GM19025 (cell line): ENCODE data around the gene MDGA2.
"Not testable (repeated sequence)": the region's sequence is repeated elsewhere in the genome, so short reads cannot be mapped to it uniquely, and the experiment has no call there.

ENCODE experiments used
- ATAC-seq: cut with Tn5 transposase; IDR thresholded peaks from one replicate; pipeline ENCODE4 v1.9.1; 2021; ENCODE audit warnings: mild to moderate bottlenecking, low read depth, moderate library complexity; ENCODE audit not compliant: unreplicated experiment

MDGA2 gene

DNA sequence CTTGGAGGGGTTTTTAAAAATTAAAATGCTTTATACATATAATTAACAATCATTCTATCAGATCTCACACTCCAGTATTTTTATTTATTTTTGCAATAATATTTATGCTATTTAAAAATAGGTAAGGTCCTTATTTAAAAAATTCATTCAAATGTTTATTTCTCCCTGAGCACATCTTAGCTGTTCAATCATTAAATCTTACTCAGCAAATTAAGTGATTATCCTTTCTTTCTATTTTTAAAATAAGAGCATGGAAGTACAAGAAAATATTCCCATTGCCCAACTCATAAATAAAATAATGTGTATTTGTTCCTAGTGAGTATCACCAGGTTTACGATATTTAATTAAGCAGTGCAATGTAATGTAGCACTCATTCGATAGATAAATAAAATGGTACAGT, 666.7 kb downstream of the MDGA2 start:
- no peak for ATAC-seq

DNA sequence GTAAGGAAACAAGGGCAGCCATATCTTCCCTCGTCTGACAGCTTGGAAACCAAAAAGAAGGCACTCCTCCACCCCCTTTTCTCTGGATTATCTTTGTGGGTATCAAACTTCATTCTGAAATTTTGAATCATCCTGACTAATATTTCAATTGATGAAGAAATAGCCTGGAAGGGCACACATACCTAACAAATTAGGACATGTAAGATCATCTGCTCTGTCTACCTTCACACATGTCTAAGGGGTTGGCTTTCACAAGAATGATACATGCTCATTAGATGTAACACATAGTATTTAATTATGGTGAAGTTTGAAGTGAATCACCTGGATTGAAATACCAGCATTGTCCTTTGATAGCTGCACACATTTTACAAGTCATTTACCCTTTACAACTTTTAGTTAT, 675.7 kb downstream of the MDGA2 start:
- no peak for ATAC-seq

DNA sequence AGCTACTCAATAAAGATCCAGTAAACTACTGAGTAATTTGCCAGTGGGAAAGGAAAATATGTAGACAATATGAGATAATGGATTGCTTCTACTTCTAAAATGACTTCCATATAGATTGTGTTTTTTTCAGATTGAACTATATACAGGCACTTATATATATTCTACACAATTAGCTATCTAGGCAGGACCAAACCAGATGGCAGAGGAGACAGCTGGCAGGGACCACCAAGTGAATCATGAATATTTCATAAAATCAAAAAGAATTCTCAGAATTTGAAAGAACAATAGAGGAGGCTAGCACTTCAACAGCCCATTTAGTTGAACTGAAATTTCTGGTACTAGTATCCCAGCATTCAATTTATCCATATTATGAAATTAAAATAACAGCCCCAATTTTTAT, 685.8 kb downstream of the MDGA2 start:
- no peak for ATAC-seq

DNA sequence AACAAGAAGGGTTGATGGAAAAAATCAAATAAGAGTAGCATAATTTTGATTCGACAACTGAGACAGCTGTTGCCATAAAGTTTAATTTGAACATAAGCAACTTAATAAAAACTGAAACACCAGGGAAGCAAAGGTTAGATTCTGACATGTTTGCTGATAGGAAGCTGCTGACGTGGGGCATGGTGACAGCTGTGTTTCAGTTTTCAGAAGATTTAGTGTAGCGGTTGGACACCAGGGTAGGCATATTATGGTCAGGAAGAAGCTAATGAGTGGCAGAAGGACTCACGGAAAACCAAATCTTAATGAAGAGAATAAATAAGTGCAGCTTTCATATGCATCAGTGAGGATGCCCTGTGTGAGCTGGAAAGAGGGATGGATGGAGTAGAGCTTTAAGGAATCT, 687.1 kb downstream of the MDGA2 start:
- ATAC-seq, result no peak

DNA sequence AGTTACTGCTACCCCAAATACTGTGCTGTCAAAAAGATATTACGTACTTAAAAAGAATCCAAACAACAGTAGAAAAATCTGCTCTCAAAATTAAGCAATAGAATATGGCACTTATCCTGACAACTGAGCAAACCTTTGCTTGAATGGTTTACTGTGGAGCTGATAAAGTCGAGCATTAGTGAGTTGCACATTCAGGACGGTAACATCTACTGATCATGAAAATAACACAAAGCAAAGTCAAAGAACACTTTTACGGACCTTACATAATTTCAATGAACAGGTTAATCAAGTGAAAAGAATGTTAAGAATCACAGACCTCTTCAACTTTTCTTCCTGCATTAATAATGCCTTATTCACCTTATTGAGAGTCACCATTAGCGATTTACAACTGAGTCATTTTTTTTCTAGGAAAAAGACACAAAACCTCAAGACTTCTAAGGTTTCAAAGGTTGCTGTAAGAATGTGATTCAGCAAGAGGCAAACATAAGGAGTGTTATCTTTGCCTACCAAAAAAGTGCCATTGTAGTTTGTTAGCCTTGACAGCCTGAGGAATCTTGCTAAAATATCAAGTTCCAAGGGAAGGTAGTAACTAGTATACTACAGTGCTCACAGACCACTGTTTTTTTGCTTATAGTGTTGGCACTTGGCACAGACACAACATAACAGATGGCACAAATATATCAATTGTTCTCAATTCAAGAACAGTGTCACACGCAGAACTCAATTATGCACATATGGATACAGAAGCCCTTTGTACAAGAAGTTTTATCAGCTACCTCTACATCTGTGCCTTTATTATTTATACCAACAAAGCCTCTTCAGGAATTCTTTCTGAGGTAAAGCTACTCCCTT, 689.6 kb downstream of the MDGA2 start:
- no peak for ATAC-seq

DNA sequence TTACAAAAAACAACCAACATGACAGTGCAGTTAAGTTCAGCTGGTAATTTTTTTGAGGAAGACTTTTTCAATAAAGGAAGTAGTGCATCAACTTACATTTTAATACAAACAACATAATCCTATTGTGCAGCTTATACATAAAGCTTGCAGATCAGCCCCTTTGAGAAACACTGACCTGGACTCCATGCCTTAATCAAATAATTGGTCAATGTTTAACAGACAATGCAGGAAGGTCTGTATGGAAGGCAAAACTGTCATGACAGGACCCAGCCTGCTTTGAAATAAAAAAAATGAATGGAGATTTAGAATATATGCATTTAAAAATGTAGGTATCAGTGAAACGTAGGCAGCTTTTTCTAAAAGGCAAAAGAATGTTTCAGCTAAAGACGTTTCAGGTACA, 702.1 kb downstream of the MDGA2 start:
- ATAC-seq, result no peak

DNA sequence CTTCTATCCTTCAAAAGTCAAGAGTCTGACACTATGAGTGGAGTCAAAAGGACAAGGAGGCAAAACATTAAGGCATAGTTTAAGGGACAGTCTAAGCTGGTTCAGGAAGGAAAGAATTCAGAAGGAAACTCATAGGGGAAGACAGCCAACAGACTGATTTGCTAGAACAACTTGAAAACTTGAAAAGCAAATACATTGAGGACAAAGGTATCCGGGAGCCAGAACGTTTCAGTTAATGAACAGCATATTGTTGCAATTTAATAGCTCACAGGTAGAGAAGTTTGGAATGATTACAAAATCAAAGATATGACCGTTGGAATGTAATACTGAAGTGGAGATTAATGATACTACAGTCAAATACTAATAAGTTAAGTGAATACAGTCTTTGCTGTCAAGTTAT, 711.0 kb downstream of the MDGA2 start:
- ATAC-seq, result no peak

DNA sequence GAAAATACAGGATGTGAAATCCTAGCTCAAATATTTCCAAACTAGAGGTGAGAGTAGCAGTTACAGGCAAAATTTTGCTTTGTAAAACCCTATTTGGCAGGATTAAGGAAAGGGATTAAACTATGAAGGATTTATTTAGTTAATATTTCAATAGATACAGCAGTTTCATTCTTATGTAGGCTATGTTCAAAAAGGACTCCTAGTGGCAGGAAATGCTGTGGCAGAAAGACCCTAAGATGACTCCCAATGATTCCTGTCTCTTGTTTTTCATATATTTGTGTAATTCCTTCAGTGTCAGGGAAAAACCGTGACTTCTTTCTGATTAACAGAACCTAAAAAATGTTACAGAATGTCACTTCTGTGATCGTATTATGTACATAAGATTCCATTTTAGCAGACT, 724.3 kb downstream of the MDGA2 start:
- no peak for ATAC-seq

DNA sequence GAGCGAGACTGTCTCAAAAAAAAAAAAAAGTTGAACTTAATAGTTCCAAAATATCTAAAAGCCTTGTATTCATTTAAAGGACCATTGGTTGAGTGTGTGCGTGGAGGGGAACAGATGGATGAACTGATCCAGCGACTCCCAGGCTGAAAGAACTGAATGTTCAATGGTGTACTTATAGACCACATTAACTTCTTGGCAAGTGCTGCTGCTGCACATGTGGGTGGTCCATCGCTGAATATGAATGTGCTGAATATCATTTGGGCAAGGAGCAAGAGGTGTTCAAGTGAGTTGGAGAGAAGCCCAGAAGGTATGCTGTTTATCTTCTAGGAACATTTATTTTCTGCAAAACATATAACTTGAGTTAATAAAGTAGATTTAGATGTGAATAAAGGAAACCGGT, 734.8 kb downstream of the MDGA2 start:
- no peak for ATAC-seq

DNA sequence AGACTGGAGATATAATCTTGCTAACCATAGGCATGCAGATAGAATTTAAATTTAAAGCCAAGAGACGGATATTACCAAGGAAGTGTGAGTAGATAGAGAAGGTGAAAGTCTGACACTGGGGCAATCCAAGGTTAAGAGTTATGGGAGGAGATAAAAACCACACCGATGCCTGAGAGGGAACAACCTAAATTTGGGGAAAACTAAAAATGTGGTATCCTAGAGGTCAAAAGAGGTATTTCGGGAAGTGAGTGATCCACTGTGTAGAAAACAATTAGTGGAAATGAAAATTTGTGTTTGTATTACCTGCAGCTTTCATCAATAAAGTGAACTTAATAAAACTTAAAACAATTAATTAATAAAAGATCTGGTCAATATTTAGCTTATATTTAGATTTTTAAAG, 754.9 kb downstream of the MDGA2 start:
- ATAC-seq, result no peak

DNA sequence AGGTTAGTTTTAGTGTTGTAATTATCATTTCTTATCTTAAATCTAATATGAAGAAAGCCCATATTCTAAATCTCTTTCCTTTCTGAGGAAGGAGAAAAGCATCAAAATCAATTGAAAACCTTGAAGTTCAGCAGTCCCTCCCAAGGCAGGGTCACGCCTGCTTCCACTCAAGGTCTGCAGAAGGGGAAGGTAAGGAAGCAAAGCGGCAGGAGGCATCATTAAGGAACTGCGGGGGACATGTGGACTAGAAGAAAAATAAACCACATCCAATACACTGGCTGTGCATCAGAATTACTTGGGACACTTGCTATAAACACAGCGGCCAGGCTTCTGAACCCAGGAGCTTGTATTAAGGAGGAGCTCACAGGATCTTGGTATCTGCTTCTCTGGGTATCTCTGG, 759.9 kb downstream of the MDGA2 start:
- ATAC-seq, result not testable (repeated sequence)

DNA sequence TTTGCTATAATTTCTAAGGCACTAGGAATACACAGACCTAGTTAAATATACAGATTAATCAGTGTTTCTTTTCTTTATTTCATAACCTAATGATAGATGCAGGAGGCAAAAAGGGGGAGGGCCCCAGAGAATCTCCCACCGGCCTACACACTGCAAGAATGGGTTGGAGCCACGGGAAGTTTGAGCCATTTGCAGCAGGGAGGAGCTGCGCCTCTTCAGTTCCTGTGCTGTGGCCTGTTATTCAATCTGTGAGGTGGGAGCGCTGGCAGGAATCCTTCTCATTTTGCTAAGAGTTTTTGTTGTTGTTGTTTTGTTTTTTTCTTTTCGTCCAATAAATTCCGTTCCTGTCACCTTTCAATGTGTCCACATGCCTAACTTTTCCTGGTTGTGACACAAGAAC, 772.6 kb downstream of the MDGA2 start:
- no peak for ATAC-seq

DNA sequence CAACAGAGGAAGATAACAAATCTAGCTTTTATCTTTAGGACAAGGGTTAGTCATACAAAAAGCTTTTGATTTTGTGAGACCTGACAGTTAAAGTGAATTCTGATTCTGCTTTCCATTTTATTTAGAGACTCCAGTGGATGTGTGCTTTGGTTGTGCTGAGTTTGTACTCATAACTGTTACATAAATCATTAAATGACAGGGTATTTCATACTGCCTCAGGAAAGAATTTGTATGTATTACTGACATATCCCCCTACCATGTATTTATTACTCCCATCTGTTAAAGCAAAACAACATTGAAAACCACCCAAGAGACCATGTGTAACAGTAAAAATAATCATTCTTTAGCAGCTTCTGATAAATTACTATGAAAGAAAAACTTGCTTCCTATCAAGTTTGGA, 780.9 kb downstream of the MDGA2 start:
- no peak for ATAC-seq

DNA sequence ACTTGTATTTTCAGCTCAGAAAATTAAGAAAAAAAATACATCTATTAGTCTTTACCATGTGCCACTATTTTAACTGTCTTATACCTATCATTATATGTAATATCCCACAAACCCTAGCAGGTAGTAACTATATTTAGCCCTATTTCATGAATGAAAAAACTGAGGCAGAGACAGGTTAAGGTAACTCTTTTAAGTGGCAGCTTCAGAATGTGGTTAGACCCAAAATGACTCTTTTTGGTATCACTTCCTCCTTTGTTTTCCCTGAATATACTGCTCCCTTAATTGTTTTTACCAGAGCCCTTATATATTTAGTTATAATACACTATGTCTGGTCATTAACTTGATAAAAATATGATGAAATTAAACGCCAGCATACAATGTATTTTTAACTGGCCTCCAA, 788.3 kb downstream of the MDGA2 start:
- no peak for ATAC-seq

DNA sequence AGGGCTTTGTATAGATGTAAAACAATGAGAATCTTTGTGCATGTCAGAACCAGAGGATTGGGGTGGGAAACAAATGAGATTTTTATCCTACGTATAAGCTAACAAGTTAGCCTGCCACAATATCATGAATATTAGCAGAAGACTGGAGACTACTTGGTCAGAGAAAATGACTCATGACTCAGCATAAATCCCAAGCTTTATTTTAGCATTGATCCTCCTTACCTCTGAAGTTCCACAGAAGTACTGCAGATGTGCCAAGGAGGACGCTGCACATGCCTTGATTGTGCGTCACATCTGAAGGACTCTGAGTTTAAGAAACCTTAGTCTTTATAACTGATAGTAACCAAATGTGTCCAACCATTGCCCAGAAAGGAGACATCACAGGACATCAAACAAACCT, 789.8 kb downstream of the MDGA2 start:
- ATAC-seq, result no peak

DNA sequence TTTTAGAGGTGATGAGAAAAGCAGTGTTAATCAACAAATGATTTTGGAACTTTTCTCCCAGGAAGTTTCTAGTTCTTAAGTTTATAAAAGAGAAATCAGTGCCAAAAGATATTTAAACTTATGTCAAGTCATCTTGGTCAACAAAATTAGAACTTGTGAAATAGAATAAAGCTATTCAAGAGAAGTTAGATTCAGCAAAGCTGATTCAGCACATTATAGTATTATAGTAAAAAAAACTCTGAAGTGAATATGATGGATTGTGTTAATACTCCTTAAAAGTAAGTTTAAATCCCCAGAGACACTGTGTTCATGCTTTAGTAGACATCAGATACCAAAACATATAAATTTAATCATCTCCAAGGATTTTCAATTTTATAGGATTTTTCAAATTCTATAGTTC, 813.7 kb downstream of the MDGA2 start:
- ATAC-seq, result no peak

DNA sequence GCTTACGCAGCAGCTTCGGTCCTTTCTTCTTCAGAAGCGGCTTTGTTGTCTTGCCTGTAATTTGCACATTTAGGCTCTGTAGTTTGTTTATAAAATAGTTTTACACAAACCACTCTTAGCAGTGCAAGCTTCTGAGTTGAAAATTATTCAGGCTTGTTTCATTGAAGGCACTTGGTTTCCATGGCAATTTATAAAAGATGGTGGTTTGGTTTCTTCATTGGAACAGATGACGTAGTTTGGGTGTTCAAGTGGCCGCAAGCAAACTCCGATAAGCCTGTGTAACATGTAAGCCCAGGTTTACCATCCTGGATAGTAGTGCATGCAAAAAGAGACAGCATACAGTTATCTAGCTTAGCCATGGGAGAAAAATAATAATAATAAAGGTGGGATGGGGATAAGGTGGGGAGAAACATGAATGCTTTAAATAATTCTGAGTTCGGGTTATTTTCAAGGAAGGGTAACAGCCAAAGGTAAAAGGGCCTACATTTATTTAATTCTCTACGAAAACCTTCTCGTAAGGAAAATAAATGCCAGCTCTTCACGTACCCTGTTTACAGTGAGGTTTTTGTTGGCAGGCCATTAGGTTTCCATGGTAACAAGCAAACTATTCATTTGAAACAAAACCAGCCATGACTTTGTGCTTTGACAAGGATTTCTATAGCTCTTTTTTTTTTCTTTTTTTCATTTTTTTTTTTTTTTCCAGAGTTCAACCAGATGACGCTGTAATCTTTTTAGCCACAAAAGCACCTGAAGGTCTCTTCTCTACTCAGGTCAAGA, 834.3 kb downstream of the MDGA2 start:
- ATAC-seq, result no peak

DNA sequence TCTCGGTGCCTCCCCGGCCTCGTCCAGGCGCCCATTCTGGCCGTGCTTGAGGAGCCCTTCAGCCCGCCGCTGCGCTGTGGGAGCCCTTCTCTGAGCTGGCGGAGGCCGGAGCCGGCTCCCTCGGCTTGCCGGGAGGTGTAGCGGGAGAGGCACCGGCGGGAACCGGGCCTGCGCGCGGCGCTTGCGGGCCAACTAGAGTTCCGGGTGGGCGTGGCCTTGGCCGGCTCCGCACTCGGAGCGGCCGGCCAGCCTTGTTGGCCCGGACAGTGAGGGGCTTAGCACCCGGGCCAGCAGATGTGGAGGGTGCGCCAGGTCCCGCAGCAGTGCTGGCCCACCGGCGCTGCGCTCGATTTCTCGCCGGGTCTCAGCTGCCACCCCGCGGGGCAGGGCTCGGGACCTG, 855.1 kb downstream of the MDGA2 start:
- ATAC-seq, result no peak

DNA sequence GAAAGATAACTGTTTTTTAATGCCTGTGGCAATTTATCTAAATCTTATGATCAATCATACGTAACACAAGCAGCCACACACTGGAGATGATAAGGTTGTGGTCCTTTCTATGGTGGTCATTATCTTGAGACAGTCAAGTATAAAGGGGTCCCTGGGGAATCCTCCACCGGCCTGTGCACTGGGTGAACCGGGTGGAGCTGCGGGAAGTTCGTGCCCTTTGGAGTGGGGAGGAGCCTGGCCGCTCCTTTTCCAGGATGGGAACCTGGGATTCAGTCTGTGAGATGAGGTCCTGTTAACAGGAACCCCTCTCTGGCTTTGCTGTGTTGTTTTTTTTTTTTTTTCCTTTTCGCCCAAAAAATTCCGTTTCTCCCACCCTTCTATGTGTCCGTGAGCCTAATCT, 856.3 kb downstream of the MDGA2 start:
- ATAC-seq, result no peak

DNA sequence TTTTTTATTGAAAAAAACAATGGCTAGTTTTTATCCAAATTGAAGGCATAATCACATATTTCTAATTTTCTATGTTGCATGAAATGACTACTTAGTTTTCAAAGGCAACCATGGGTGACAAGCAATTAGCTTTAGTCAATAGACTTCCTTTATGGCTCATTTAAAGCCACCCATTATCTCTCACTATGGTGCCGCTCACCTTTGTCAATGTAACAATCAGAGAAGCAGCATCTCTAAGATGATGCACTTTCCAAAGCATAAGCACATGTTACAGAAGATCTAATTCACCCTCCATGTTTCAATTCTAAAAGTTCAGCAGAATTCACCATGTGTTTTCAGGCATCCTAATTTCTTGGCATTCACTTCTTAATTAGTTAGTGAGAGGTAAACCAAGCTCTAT, 857.3 kb downstream of the MDGA2 start:
- ATAC-seq, result no peak

DNA sequence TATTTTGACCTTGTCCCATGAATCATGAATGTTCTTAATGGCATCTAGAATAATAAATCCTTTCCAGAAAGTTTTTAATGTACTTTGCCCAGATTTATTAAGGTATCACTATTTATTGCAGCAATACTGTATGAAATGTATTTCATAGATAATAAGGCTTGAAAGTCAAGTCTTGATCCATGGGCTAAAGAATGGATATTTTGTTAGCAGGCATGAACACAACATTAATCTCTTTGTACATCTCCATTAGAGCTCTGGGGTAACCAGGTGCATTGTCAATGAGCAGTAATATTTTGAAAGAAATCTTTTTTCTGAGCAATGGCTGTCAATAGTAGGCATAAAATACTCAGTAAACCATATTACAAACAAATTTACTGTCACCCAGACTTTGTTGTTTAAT, 882.3 kb downstream of the MDGA2 start:
- ATAC-seq, result no peak
